Measurements from ENCODE around the gene NEUROD6.

NEUROD6 gene

GRCh38 chr7:31363051-31363450 is 22.5 kb upstream of the NEUROD6 start:
- TF ChIP-seq EZH2phosphoT487 (IDR thresholded peaks at IDR 0.05; ENCODE audit: low read length) (no peak), CTCF (IDR thresholded peaks at IDR 0.05; ENCODE audit: low read length) (no peak)
- H3K4me3 ChIP-seq (ENCODE audit: low read length), result no peak overlapping the region
- H3K79me2 ChIP-seq (ENCODE audit: low read length), result no peaks in the 10 kb centered on the region
- no peaks in the 10 kb centered on the region for H3K4me1 ChIP-seq (ENCODE audit: low read length)
- no peaks in the 10 kb centered on the region for H3F3A ChIP-seq (ENCODE audit: insufficient read depth, low read length)
- no peak for DNase-seq
- no peaks in the 10 kb centered on the region for H3K27me3 ChIP-seq (replicated peaks; ENCODE audit: insufficient read depth, low read length)
- H3K9me2 ChIP-seq (replicated peaks; ENCODE audit: insufficient read depth, low read length), result no peaks in the 10 kb centered on the region
- no peaks in the 10 kb centered on the region for H3K9me3 ChIP-seq (replicated peaks; ENCODE audit: insufficient read depth, low read length)
- no peak overlapping the region for H3K9ac ChIP-seq (ENCODE audit: low read length)
- H3K27ac ChIP-seq (ENCODE audit: low read length), result no peak overlapping the region
- no peaks in the 10 kb centered on the region for H4K20me1 ChIP-seq (ENCODE audit: insufficient read depth, low read length)
- H2AFZ ChIP-seq (ENCODE audit: low read length), result no peak overlapping the region
- no peaks in the 10 kb centered on the region for H3K36me3 ChIP-seq (replicated peaks; ENCODE audit: insufficient read depth, low read length)
- no peak overlapping the region for H3K4me2 ChIP-seq (ENCODE audit: low read depth, low read length)

- Histone ChIP-seq H3K9me2 (replicated peaks; ENCODE audit: insufficient read depth, low read length) (no peaks in the 10 kb centered on the region), H2AFZ (ENCODE audit: low read length) (no peak overlapping the region), H3K36me3 (replicated peaks; ENCODE audit: insufficient read depth, low read length) (no peaks in the 10 kb centered on the region), H3K4me3 (ENCODE audit: low read length) (no peak overlapping the region), H3K4me1 (ENCODE audit: low read length) (no peaks in the 10 kb centered on the region), H3K27ac (ENCODE audit: low read length) (no peak overlapping the region), H3K27me3 (replicated peaks; ENCODE audit: insufficient read depth, low read length) (no peaks in the 10 kb centered on the region), H3K9ac (ENCODE audit: low read length) (no peak overlapping the region), H3K4me2 (ENCODE audit: low read depth, low read length) (no peak overlapping the region), H4K20me1 (ENCODE audit: insufficient read depth, low read length) (no peaks in the 10 kb centered on the region), H3K9me3 (replicated peaks; ENCODE audit: insufficient read depth, low read length) (no peaks in the 10 kb centered on the region), H3F3A (ENCODE audit: insufficient read depth, low read length) (no peaks in the 10 kb centered on the region), H3K79me2 (ENCODE audit: low read length) (no peaks in the 10 kb centered on the region)
- TF ChIP-seq EZH2 (optimal IDR thresholded peaks at IDR 0.05; ENCODE audit: low read depth, low read length) (no peak), EZH2phosphoT487 (IDR thresholded peaks at IDR 0.05; ENCODE audit: low read length) (no peak), CTCF (IDR thresholded peaks at IDR 0.05; ENCODE audit: low read length) (no peak)
- no peak for DNase-seq
Measured at GRCh38 chr7:31362401-31362800, 21.9 kb upstream of the NEUROD6 start.

GRCh38 chr7:31358467-31358866 is 17.9 kb upstream of the NEUROD6 start:
- Histone ChIP-seq H3K4me3 (ENCODE audit: low read length) (no peak overlapping the region), H3K9me2 (replicated peaks; ENCODE audit: insufficient read depth, low read length) (no peaks in the 10 kb centered on the region), H4K20me1 (ENCODE audit: insufficient read depth, low read length) (no peaks in the 10 kb centered on the region), H3K27ac (ENCODE audit: low read length) (no peak overlapping the region), H3K9ac (ENCODE audit: low read length) (no peak overlapping the region), H3K4me1 (ENCODE audit: low read length) (no peaks in the 10 kb centered on the region), H3K9me3 (replicated peaks; ENCODE audit: insufficient read depth, low read length) (no peaks in the 10 kb centered on the region), H3K79me2 (ENCODE audit: low read length) (no peaks in the 10 kb centered on the region), H3K4me2 (ENCODE audit: low read depth, low read length) (no peak overlapping the region), H3F3A (ENCODE audit: insufficient read depth, low read length) (no peaks in the 10 kb centered on the region), H3K27me3 (replicated peaks; ENCODE audit: insufficient read depth, low read length) (no peaks in the 10 kb centered on the region), H3K36me3 (replicated peaks; ENCODE audit: insufficient read depth, low read length) (no peaks in the 10 kb centered on the region), H2AFZ (ENCODE audit: low read length) (no peak overlapping the region)
- DNase-seq, result no peak
- no peak for TF ChIP-seq EZH2 (optimal IDR thresholded peaks at IDR 0.05; ENCODE audit: low read depth, low read length)
- no peak for TF ChIP-seq CTCF (IDR thresholded peaks at IDR 0.05; ENCODE audit: low read length)
- no peak for TF ChIP-seq EZH2phosphoT487 (IDR thresholded peaks at IDR 0.05; ENCODE audit: low read length)
